Limb (tissue), 2 donors: Measurements from ENCODE around the gene AJM1.
"Not testable (repeated sequence)": the region's sequence is repeated elsewhere in the genome, so short reads cannot be mapped to it uniquely, and the experiment has no call there.

Experiments used
- DNase-seq, 2 donors: peaks; one replicate each; pipeline ENCODE4 v3.0.0-alpha.2; 2016; ENCODE audit errors: extremely low spot score in 2 of 2

Gene AJM1

DNA sequence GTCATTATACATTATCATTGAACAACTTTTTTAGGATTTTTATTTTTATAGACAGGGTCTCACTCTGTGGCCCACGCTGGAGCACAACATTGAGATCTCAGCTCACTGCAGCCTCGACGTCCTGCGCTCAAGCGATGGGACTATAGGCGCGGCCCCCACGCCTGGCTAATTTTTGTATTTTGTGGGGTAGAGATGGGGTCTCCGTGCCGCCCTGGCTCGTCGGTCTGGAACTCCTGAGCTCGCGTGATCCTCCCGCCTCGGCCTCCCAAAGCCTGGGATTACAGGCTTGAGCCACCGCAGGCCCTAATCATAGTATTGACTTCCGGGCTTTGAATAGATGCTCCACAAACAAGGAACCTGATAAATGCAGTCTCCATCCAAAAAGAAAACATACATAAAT is 25.2 kb downstream of the AJM1 start:
- DNase-seq = no peak

DNA sequence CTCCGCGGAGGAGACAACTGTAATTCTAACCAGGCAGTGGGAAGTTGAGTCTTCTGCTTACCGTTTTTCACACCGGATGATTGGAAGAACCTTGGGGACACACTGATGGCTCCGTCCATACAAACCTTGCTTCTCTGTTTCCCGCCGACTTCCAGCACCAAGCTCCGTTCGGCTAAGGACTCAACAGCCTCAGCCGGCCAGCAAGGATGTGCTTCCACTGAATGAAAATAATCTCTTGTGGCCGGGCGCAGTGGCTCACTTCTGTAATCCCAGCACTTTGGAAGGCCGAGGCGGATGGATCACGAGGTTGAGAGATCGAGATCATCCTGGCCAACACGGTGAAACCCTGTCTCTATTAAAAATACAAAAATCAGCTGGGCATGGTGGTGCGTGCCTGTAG is 25.6 kb downstream of the AJM1 start:
- no peak for DNase-seq

DNA sequence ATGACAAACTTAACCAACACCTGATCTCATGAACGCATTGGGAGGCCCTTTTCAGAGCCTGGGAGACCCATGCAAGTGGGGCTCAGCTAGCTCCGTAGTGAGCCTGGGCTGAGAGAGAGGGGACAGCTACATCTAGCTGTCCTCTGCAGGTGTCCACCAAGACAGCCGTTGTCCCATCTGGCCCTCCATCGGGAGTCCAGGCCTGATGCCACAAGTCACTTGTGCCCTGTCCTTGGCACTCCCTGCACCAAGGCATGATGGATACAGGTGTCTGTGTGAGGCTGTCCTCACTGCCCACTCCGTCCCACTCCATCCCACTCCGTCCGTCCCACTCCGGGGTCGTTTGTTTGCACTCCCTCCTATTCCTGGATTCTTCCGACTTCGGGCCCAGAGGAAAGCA is 26.4 kb downstream of the AJM1 start:
- no peak for DNase-seq

DNA sequence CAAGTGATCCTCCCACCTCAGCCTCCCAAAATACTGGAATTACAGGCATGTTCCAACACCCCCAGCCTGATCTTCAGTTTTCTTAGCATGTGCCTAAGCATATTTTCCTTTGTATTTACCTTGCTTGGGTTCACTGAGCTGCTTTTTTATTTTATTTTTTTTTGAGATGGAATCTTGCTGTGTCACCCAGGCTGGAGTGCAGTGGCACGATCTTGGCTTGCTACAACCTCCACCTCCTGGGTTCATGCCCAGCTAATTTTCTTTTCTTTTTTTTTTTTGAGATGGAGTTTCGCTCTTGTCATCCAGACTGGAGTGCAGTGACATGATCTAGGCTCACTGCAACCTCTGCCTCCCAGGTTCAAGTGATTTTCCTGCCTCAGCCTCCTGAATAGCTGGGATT is 27.3 kb downstream of the AJM1 start:
- not testable (repeated sequence) for DNase-seq

DNA sequence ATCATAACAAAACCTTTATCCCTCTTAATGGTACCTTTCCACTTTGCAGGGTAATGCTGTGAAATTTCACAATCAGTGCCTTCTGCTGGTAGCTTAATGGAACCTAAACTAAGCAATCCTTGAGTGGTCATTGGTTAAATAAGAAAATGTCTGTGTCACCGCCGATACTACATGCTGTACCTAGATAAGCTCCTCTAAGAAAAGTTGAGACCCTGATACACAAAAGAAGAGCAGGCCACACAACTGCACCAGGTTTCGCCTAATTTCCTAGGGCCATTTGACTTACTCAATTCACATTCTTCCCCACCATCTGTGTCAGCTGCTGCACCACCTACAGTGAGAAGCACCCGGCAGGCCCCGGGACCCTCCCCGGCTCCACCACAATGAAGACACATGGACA is 32.9 kb downstream of the AJM1 start:
- DNase-seq = no peak

DNA sequence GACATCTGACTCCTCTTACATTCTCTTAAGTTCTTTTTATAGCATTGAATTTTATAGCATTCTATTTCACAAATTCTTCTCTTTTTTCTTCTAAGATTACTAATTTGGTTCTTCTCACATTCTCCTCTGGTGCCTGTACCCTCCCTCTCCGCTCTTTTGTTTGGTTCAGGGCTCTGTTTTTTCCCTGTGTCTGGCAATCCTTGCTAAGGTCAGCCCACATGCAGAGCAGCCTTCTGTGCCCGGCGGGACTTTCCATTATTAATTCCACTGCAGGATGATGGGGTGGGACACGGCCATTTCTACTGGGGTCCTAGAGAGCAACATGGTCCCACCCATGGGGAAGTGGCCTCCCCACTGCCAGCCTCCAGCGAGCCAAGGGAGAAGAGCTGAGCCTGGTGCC is 34.2 kb downstream of the AJM1 start:
- DNase-seq = no peak

DNA sequence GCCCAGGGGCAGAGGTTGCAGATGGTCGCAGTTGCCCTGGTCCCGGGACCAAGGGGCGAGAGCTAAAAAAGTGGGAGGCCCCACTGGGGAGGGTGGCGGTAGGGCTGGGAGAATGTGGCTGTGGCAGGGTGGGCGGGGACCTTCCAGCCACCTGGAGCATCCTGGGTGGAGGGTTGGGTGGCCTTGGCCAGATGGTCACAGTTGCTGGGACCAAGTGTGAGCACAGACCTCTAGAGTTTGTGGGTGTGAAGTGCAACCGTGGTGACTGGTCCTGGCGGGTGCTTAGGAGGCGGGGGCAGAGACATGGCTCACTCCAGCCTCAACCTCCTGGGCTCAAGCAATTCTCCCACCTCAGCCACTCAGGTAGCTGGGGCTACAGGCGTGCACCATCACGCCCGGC is 38.4 kb downstream of the AJM1 start:
- DNase-seq = no peak

DNA sequence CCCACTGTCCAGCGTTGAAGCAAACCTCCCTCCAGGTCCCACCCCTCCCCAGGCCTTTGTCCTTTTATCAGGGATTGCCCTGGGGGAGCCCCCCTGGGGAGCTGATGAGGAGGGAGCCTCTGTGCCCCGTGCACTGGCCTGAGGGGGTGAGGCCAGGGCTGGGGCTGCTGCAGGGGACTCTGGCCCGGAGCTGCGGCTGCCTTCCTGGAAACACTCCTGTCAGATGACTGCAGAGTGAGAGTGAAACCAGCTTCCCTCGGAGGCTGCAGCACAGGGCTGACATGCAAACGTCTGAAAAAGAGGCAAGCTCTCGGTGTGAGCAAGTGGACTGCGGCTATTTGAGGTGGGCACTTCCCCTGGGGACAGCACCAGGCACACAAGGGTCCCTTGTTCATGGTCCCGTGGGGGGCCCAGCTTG is 39.4 kb downstream of the AJM1 start:
- no peak for DNase-seq

DNA sequence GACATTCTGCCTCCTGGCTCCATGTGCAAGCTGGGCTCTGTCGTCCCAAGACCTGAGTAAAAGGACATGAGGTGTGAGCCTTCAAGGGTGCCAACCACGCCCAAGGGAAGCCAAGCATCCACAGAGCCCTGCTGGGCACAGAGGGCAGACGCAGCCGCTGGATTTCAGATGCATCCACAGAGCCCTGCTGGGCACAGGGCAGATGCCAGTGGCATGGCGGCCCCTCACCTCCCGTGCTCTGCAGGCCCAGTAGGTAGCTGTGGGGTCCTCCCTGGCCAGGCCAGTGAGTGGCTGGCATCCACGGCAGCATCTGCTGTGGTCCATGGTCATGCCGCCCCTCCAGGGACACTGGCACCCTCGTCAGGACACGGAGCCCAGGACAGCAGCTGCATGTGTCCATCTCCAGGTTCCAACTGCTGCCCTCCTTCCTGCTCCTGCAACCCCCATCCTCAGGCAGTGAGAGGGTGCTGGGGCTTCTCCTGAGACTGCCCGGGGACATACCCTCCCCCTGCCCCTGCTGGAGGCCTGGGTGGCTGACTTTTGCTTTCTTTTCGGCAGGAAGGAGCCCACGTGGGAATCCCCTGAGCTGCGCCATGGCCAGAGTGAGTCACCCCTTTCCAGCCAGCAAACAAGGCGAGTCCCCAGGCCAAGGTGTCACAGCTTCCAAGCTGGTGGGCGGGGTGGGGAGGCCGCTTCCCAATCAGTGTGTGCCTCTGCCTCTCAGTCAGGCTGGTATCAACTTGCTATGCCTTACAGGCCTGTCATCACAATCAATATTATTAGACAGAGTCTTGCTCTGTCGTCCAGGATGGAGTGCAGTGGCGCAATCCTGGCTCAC is 40.0 kb downstream of the AJM1 start:
- DNase-seq = no peak

DNA sequence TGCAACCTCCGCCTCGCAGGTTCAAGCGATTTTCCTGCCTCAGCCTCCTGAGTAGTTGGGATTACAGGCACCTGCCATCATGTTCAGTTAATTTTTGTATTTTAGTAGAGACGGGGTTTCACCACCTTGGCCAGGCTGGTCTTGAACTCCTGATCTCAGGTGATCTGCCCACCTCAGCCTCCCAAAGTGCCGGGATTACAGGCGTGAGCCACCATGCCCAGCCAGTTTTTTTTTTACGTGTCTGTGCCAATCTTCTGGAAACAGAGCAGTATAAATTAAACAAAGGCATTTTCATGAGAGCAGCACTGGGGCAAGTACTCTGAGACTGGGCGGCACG is 40.6 kb downstream of the AJM1 start:
- DNase-seq = not testable (repeated sequence)

DNA sequence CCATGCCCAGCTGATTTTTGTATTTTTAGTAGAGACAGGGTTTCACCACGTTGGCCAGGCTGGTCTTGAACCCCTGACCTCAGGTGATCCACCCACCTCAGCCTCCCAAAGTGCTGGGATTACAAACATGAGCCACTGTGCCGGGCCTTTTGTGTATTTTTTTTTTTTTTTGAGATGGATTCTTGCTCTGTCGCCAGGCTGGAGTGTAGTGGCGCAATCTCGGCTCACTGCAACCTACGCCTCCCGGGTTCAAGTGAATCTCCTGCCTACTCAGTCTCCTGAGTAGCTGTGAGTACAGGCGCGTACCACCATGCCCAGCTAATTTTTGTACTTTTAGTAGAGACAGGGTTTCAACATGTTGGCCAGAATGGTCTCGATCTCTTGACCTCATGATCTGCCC is 41.4 kb downstream of the AJM1 start:
- DNase-seq = not testable (repeated sequence)

DNA sequence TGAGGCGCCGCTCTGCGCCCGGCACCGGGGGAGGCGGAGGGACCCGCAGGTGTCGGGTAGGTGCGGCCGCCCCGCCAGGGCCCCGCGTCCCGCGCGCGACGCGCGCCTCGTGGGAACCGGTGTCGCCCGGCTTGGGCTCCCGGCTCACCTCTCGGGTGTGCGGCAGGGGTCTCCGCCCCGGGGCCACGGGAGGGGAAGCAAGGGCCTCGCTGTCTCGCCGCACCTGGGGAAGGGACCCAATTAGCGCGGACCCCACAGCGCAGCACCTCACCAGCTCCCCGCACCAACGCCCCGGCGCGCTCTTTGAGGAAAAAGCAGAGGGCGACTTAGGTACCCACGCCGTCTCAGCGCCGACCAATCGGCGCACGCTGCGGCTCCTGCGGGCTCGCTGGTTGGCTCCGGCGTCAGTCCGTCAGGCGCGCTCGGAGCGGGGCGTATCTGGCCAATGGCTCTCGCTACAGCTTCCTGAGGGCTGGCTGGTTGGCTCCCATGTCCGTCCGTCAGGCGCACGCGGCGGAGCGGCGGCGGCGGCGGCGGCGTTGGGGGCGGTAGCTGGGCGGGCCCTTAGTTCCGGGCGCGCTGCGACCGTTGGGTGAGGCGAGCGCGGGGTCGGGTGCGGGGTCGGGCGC is 43.8 kb downstream of the AJM1 start, which contains the start of gene TRAF2:
TRAF2 (plus strand) TSS at position 567 of the 629 bp plus-strand sequence. CDS start 12,225 bp downstream, outside the sequence.
- DNase-seq = peak; percentile 98 to 99

DNA sequence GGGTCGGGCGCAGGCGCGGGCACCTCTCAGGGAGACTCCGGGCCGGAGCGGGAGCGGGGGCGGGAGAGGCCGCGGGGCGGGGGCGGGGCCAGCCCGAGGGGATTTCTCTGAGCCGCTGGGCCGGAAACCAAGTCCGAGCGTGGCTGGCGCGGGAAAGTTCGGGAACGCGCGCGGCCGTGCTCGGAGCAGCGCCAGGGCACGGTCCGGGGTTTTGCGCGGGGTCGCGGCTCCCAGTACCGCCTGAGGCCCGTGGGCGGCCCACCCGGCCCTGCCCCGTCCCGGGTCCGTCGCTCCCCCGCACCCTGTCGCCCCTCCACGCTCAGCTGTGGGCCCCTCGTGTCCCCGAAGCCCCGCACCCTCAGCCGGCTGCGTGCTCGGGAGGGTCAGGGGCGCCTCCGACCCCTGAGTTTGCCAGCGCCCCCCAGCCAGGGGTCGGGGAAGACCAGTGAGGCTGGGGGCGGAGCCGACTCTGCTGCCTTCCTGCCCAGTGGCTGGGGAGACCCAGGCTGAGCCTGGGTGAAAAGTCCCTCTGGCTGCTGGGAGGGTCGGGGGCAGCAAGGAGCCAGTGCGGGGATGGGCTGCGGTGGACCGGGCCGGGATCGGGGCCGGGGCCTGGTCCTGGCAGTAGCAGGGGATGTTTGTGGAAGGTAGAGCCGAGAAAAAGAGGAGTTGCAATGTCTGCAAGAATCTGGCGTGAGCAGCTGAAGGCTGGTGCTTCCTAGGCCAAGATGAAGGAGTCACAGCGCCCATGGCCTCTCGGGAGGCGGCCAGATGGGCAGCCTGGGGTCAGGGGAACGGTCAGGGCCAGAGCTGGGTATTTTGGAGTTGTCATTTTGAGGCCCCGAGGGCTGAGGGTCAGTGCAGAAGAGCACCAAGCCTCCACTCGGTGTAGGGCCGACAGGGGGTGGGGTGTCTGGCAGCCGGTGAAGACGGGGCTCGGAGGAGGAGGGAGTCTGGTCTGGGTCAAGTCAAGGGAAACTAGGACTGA is 44.6 kb downstream of the AJM1 start:
- peak; percentile 16 to 54 for DNase-seq

DNA sequence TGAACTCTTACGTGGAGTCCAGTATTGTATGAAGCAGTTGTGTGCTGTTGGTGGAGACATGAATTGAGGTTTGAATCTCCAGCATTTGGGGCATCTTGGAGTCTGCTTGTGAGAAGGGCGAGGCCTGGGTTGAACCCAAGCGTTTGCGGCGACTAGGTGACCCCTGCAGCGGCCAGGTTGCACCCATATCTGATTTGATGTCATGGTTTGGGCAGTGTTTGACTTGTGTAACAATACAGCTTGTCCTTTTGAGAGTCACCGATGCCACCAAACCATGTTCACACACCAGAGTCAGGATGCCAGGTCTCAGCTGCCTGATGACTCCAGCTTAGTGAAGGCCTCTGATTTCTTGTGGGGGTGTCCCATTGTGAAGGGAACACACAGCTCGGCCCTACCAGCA is 46.2 kb downstream of the AJM1 start:
- no peak for DNase-seq

DNA sequence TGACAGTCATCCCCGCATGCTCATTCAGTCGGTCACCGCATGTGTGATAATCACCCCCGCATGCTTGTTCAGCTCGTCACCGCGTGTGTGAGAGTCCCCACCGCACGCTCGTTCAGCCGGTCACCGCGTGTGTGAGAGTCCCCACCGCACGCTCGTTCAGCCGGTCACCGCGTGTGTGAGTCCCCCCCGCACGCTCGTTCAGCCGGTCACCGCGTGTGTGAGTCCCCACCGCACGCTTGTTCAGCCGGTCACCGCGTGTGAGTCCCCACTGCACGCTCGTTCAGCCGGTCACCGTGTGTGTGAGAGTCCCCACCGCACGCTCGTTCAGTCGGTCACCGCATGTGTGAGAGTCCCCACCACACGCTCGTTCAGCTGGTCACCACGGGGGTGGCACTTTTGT is 47.6 kb downstream of the AJM1 start:
- DNase-seq = no peak

DNA sequence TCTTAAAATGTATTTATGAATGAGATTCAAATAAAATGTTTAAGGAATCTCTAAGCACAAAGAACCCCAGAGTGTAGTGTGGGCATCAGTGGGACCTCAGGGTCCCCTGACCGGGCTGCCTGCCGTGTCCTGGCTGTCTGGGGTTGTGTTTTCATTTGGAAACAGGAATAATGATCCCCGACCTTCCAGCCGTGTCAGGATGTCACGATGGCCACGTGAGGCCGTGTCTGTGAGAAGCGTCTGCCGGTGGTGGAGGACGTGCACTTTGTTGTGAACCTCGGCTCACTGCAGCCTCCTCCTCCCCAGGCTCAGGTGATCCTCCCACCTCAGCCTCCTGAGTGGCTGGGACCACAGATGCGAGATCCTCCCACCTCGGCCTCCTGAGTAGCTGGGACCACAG is 48.4 kb downstream of the AJM1 start:
- no peak for DNase-seq
